Loucy (cell line): ENCODE data around the gene DHRSX.

Source experiments
- EZH2phosphoT487 ChIP-seq: fragments of 200-600 bp; IDR thresholded peaks from 2 replicates; pipeline ENCODE4 v1.6.1; 2018; ENCODE audit warnings: antibody characterized with exemption, mild to moderate bottlenecking, moderate library complexity, borderline replicate concordance
- TF ChIP-seq, protein P1 (sequence below): fragments of 200-600 bp; sonication (generic); conservative IDR thresholded peaks from 2 replicates; pipeline ENCODE4 v1.5.1; 2014; ENCODE audit warnings: mild to moderate bottlenecking, antibody characterized with exemption, low read length

DNA sequence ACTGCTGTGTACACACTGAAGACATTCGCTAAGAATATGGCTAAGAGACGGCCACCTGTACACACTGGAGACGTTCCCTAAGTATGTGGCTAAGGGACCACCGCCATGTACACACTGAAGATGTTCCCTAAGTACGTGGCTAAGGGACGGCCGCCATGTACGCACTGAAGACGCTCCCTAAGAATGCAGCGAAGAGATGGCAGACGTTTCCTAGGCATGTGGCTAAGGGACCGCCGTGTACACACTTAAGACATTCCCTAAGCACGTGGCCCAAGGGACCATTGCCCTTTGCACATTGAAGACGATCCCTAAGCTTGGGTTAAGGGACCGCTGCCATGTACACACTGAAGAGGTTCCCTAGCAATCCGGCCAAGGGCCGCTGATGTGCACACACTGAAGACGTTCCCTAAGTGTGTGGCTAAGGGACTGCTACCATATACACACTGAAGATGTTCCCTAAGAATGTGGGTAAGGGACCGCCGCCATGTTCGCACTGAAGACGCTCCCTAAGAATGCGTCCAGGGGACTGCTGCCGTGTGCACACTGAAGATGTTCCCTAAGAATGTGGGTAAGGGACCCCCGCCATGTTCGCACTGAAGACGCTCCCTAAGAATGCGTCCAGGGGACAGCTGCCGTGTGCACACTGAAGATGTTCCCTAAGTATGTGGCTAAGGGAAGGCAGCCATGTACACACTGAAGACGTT lies 36.7 kb downstream of the DHRSX start:
- TF ChIP-seq, protein P1, sequence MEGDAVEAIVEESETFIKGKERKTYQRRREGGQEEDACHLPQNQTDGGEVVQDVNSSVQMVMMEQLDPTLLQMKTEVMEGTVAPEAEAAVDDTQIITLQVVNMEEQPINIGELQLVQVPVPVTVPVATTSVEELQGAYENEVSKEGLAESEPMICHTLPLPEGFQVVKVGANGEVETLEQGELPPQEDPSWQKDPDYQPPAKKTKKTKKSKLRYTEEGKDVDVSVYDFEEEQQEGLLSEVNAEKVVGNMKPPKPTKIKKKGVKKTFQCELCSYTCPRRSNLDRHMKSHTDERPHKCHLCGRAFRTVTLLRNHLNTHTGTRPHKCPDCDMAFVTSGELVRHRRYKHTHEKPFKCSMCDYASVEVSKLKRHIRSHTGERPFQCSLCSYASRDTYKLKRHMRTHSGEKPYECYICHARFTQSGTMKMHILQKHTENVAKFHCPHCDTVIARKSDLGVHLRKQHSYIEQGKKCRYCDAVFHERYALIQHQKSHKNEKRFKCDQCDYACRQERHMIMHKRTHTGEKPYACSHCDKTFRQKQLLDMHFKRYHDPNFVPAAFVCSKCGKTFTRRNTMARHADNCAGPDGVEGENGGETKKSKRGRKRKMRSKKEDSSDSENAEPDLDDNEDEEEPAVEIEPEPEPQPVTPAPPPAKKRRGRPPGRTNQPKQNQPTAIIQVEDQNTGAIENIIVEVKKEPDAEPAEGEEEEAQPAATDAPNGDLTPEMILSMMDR = no peak
- no peak for TF ChIP-seq EZH2phosphoT487
